ENCODE results near the gene LAMA5. TPM values are rescaled to one million over a fixed set of nuclear protein-coding genes. Genes with fewer than 3 reads are reported as not detected.

LAMA5 gene
- total and polyA plus RNA-seq, 2 of the 8 experiments (the other 6 are each of a cell fraction or from before 2014, with no cell fraction given), result 34.4 to 225 TPM

- TF ChIP-seq, protein P1, sequence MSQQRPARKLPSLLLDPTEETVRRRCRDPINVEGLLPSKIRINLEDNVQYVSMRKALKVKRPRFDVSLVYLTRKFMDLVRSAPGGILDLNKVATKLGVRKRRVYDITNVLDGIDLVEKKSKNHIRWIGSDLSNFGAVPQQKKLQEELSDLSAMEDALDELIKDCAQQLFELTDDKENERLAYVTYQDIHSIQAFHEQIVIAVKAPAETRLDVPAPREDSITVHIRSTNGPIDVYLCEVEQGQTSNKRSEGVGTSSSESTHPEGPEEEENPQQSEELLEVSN (IDR thresholded peaks at IDR 0.05), result no peak
Observed at GRCh38 chr20:62409086-62409853, 42.2 kb upstream of the LAMA5 start (continued).

Measured in H1 (cell line).